HEK293T (cell line): ENCODE results near the gene TPPP2.

Experiments
- CTCF ChIA-PET: fragments of 350-600 bp; formaldehyde crosslinking; extraction: SDS; loops from one replicate; lab custom pipeline; 2021; ENCODE audit warnings: antibody characterized with exemption, inconsistent platforms; lab: Yijun Ruan, JAX
- POLR2A ChIA-PET: fragments of 350-600 bp; formaldehyde crosslinking; extraction: SDS; loops from one replicate; lab custom pipeline; 2020; ENCODE audit warnings: antibody characterized with exemption, inconsistent platforms; lab: Yijun Ruan, JAX
- DNase-seq: peaks from one replicate; pipeline ENCODE4 v3.0.0; 2012; ENCODE audit warnings: mixed read lengths; ENCODE audit errors: extremely low spot score
- ARNT ChIP-seq: fragments of 450-650 bp; IDR thresholded peaks from 2 replicates; pipeline ENCODE4 v1.6.1; 2017; ENCODE audit warnings: mild to moderate bottlenecking
- BHLHE40 ChIP-seq: fragments of 450-650 bp; IDR thresholded peaks from 2 replicates; pipeline ENCODE4 v1.6.1; 2016; ENCODE audit warnings: mild to moderate bottlenecking, moderate library complexity, borderline replicate concordance
- CTBP1 ChIP-seq: fragments of 450-650 bp; IDR thresholded peaks from 2 replicates; pipeline ENCODE4 v1.6.1; 2016; ENCODE audit warnings: borderline replicate concordance
- ELF4 ChIP-seq: fragments of 450-650 bp; IDR thresholded peaks from 2 replicates; pipeline ENCODE4 v1.6.1; 2017; ENCODE audit warnings: antibody characterized with exemption
- FOXA1 ChIP-seq: fragments of 450-650 bp; IDR thresholded peaks from 2 replicates; pipeline ENCODE4 v1.6.1; 2016; ENCODE audit warnings: mild to moderate bottlenecking
- FOXK2 ChIP-seq: fragments of 450-650 bp; IDR thresholded peaks from 2 replicates; pipeline ENCODE4 v1.6.1; 2016; ENCODE audit warnings: mild to moderate bottlenecking
- FOXM1 ChIP-seq: fragments of 450-650 bp; IDR thresholded peaks from 2 replicates; pipeline ENCODE4 v1.6.1; 2017; ENCODE audit warnings: mild to moderate bottlenecking, borderline replicate concordance
- HDGF ChIP-seq: fragments of 450-650 bp; IDR thresholded peaks from 2 replicates; pipeline ENCODE4 v1.6.1; 2017; ENCODE audit warnings: antibody characterized with exemption, borderline replicate concordance
- L3MBTL2 ChIP-seq: fragments of 450-650 bp; conservative IDR thresholded peaks from 2 replicates; pipeline ENCODE4 v1.6.1; 2016; ENCODE audit warnings: mild to moderate bottlenecking
- LEF1 ChIP-seq: fragments of 450-650 bp; IDR thresholded peaks from 2 replicates; pipeline ENCODE4 v1.6.1; 2017; ENCODE audit warnings: mild to moderate bottlenecking, borderline replicate concordance
- NFRKB ChIP-seq: fragments of 450-650 bp; IDR thresholded peaks from 2 replicates; pipeline ENCODE4 v1.6.1; 2016; ENCODE audit warnings: mild to moderate bottlenecking, moderate library complexity
- SP1 ChIP-seq: fragments of 450-650 bp; IDR thresholded peaks from 2 replicates; pipeline ENCODE4 v1.6.1; 2017
- SUZ12 ChIP-seq: fragments of 450-650 bp; IDR thresholded peaks from 2 replicates; pipeline ENCODE4 v1.6.1; 2016; ENCODE audit warnings: mild to moderate bottlenecking
- TARDBP ChIP-seq: fragments of 450-650 bp; IDR thresholded peaks from 2 replicates; pipeline ENCODE4 v1.6.1; 2016
- ZNF384 ChIP-seq: fragments of 450-650 bp; IDR thresholded peaks from 2 replicates; pipeline ENCODE4 v1.6.1; 2016
- TF ChIP-seq, protein P1 (sequence below): fragments of 450-650 bp; IDR thresholded peaks from 2 replicates; pipeline ENCODE4 v1.6.1; 2016

The TPPP2 gene

DNA sequence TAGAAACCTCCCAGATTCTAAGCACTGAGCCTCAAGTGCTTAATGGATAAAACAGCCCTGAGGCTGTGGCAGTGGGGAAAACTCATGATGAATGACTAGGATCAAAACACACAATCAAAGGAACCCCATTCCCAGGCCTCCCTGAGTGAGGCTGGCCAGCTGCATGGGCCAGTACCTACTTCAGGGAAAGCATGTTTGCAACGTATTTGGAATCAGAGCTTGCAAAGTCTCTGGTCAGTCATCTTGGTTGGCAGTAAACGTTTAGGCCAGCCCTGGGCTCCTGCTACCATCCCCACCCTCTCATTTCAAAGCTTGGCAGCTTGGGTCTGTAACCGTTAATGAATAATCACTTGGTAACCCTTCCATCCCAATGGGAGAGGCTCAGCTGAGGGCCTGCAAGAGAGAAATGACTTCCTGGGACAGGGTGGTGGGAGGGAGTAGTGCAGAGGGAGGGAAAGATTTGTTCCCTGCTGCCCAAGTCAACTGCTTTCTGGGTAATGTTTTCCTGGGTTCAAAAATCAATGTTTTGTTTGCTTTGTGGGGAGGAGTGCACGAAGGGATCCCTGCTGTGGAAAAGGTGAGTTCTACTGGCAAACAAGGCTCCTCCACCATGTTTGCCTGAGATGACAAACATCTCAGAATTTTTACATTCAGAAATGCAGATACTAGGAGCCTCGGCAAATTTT lies 25.6 kb downstream of the TPPP2 start:
- ChIA-PET CTCF (interaction anchor here (1.5 kb wide), 1 partner anchor 41 kb away, joined by 5 read pairs; no protein-coding TSS in a partner anchor), POLR2A (no interaction called here)
- TF ChIP-seq ZNF384, result no peak
- no peak for TF ChIP-seq BHLHE40
- TF ChIP-seq FOXM1, result no peak
- no peak for TF ChIP-seq CTBP1
- no peak for TF ChIP-seq L3MBTL2
- TF ChIP-seq, protein P1, sequence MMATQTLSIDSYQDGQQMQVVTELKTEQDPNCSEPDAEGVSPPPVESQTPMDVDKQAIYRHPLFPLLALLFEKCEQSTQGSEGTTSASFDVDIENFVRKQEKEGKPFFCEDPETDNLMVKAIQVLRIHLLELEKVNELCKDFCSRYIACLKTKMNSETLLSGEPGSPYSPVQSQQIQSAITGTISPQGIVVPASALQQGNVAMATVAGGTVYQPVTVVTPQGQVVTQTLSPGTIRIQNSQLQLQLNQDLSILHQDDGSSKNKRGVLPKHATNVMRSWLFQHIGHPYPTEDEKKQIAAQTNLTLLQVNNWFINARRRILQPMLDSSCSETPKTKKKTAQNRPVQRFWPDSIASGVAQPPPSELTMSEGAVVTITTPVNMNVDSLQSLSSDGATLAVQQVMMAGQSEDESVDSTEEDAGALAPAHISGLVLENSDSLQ, result no peak
- TF ChIP-seq LEF1, result no peak
- no peak for TF ChIP-seq FOXA1
- no peak for TF ChIP-seq ARNT
- no peak for DNase-seq

- TF ChIP-seq LEF1, result no peak
- ChIA-PET CTCF (interaction anchor here (1.5 to 1.9 kb wide), 2 partner anchors 35 to 42 kb away, joined by 5 read pairs; no protein-coding TSS in a partner anchor), POLR2A (no interaction called here)
- no peak for DNase-seq
Measured at GRCh38 chr14:21056520-21057163, 26.6 kb downstream of the TPPP2 start.

GRCh38 chr14:21057803-21058675 lies 28.0 kb downstream of the TPPP2 start, which contains the start of gene RNASE8:
TSS of gene RNASE8 (plus strand) at chr14:21057822. CDS start at chr14:21057893, 71 bp downstream.
- POLR2A ChIA-PET, result interaction anchor here (0.9 kb wide), 1 partner anchor 10 kb away, joined by 3 read pairs; no protein-coding TSS in a partner anchor
- DNase-seq, result no peak

DNA sequence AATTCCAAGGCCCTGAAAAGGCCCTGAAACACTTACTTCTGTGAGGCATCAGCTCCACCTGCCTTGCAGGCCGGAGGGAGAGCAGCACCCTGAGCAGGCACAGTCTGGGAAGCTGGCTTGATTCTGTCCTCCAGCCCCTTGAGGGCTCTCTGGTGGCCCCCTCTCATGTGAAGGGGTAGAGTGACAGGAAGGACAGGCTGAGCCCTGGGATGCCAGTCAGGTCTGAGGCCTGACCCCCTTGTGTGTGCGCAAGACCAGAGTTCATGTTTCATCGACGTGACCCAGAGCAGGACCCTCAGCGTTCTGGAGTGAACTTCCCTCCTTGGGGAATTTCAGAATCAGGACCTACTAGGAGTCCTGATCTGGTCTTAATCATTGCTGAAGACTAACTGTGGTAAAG lies 28.9 kb downstream of the TPPP2 start:
- ChIA-PET POLR2A (interaction anchor here (0.9 kb wide), 1 partner anchor 11 kb away, joined by 3 read pairs; no protein-coding TSS in a partner anchor), CTCF (interaction anchor here (0.9 to 1.9 kb wide), 4 partner anchors 15 to 88 kb away, joined by 3 to 5 read pairs (median 3); no protein-coding TSS in a partner anchor)
- TF ChIP-seq ZNF384 (no peak), BHLHE40 (no peak), ELF4 (no peak), SUZ12 (no peak), FOXA1 (no peak), FOXM1 (no peak), L3MBTL2 (no peak)
- no peak for DNase-seq

More at GRCh38 chr14:21057803-21058675, 28.0 kb downstream of the TPPP2 start, which contains the start of gene RNASE8:
- TF ChIP-seq FOXK2, result no peak
- TF ChIP-seq ELF4, result no peak
- TF ChIP-seq SUZ12, result no peak
- no peak for TF ChIP-seq LEF1
- TF ChIP-seq HDGF, result no peak
- TF ChIP-seq FOXM1, result no peak
- TF ChIP-seq L3MBTL2, result no peak
- no peak for TF ChIP-seq CTBP1
- TF ChIP-seq SP1, result no peak
- TF ChIP-seq BHLHE40, result no peak
- no peak for TF ChIP-seq ZNF384
- CTCF ChIA-PET, result interaction anchor here (0.9 to 1.9 kb wide), 3 partner anchors 14 to 52 kb away, joined by 3 to 5 read pairs (median 3); no protein-coding TSS in a partner anchor

DNA sequence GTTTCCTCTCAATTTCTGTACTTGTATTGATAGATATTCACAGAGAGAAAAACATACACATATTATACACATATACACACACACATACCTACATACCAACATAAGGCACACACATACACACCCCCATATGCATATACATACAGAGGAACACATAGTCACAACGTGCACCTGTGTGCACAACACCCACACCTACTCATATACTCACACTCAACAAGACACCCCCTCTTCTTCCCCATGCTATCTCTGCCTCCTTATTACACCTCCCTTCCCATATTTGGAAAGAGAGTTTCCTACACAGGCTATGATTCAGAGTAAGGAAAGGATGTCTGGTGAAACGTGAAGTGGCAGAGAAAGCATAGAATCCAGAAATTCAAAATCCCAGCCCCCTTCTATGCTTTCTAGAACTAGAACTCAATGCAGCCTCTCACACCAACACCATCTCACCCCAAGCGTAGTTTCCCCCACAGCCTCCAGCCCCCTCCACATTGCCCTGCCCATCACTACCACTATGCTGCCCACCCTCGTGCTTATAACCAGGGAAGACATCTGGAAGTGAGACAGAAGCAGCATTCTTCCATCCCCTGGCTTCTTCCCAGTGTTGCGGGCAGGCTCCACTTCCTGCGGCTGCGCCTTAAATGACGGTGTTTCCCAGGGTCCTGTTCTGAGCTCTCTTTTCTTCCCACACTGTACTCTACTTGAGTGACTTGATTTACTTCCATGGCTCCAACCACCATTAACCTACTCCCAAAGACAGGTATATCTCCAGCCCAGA lies 30.0 kb downstream of the TPPP2 start:
- ChIA-PET POLR2A (interaction anchor here (3.7 kb wide), 1 partner anchor 11 kb away, joined by 15 read pairs; no protein-coding TSS in a partner anchor), CTCF (interaction anchor here (1.0 kb wide), 1 partner anchor 89 kb away, joined by 3 read pairs; no protein-coding TSS in a partner anchor)
- TF ChIP-seq SP1 (no peak), ZNF384 (no peak), LEF1 (no peak), NFRKB (no peak), FOXM1 (no peak), CTBP1 (no peak), HDGF (no peak), SUZ12 (no peak), FOXK2 (no peak), ELF4 (no peak), L3MBTL2 (no peak), ARNT (no peak), FOXA1 (no peak), BHLHE40 (no peak), TARDBP (no peak)
- TF ChIP-seq, protein P1, result no peak
- no peak for DNase-seq
